ENCODE measurements around the gene ATP9A. TPM values are rescaled to one million over a fixed set of nuclear protein-coding genes. Genes with fewer than 3 reads are reported as not detected.

Gene ATP9A
- total RNA-seq, 1 experiment from 2014 or later: 1.8 TPM

DNA sequence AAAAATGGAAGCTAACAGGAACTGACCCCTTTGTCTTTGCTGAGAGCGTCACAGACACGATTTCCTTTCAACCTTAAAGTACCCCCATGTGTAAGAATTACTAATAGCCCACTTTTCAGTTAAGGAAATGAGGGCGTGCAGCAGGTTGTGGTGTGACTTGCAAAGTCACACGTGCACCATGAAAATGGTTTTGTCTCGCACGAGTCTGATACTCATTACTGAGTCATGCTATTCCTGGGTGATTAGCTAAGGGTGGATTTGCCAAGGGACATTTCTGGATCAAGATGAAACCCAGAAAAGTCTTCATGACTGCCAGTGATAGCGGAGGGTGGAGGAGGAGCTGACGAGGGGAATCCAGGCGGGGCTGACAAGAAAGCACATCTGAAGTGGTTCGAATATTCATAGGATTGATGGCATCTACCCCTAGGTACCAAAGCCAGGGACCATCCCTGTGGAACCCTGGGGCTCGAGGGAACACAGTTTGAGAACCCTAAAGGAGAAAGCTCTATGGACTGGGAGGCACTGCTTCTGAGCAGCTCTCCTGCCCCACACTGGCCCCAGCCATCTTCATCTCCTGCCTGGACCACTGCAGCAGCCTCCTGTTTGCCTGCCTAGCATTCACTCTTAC lies 213.5 kb downstream of the ATP9A start:
- DNase-seq (ENCODE audit: low read depth): peak; percentile 68

DNA sequence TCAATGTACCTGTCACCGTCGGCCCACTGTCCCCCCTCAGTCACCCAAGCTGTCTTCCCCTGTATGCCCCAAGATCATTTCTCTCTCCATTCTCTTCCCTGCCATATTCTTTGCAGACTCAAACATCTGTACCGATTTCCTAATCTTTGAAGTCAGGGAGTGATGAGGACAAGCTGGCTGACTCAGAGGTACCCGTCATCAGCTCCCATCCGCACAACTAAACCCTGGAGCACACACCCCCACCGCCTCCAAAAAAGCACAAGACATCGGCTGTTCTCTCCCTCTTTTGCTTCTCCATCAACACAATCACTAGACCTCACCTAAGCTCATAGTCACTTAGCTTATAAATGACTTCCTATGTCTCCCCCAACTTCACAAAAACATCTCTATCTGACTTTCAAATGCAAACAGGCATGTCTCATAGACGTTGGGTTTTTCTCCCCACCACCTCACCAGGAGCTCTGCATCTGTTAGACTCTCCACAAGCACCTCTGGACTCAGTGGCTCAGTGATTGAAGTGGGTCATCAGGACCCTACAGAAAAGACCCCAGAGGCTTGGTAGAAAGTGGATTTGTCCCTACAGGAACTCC lies 214.2 kb downstream of the ATP9A start:
- no peak for DNase-seq (ENCODE audit: low read depth)

DNA sequence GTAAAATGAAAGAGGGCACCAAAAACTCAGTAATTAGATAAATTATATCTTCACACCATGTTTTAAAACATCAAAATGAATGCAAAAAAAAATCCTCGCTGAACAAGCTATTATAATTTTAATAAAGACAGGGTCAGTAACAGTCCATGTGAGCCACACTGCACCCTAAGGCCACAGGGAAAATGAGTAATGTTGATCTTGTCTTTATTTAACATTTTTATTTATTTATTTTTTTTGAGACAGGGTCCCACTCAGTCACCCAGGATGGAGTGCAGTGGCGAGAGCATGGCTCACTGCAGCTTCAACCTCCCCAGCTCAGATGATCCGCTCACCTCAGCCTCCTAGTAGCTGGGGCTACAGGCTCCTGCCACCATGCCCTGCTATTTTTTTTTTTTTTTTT lies 217.0 kb downstream of the ATP9A start:
- DNase-seq (ENCODE audit: low read depth): no peak

DNA sequence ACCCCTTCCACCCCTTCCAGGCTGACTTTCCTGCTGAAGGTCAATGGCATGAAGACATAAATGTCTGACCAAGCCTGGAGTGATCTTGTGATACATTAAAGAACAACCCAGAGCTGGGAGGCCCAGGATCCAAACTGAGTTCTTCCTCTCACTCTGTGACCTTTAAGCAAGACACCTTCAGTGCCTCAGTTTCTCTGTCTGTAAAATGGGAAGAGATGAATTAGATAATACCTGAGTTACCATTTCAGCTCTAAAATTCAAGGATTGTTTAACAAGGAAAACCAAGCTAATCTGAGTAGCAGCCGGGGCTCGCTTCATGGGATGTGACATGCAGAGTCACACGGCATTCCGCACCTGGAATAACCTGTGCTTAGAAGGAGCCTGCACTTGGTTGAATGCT lies 218.7 kb downstream of the ATP9A start:
- DNase-seq (ENCODE audit: low read depth): no peak

DNA sequence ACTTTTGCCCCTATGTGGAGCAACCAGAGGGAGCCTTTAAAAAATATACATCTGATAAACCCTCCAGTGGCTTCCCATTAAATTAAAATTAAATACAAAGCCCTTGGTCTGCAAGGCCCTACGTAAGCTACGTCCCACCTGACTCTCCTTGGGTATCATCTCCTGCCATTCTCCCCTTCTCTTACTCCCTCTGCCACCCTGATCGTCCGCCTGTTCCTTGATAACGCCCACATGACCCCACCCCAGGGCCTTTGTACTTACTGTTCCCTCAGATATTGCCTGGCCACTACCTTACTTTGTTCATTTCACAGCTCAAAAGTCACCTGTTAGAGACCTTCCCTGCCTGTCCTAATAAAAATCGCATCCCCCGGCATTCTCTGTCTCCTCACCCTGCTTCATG lies 220.2 kb downstream of the ATP9A start:
- DNase-seq (ENCODE audit: low read depth): no peak

Other genes with a start within 250 kb of the ATP9A start
- 0.06 TPM in 2 replicates for gene NFATC2, start 225.7 kb downstream of the ATP9A start, total RNA-seq (2014; rRNA removed)
- gene SALL4, start 34.1 kb upstream of the ATP9A start, total RNA-seq (2014; rRNA removed): not detected in 2 replicates